A549 (cell line): Measurements from ENCODE around the gene CH25H. TPM values are rescaled to one million over a fixed set of nuclear protein-coding genes. Genes with fewer than 3 reads are reported as not detected.

ENCODE experiments used
- ATAC-seq, 2 experiments: fragments of 200-7000 bp in 1 of 2; fragments of >200 bp in 1 of 2; cut with Nextera tagmentation in 1 of 2; cut with Tn5 transposase in 1 of 2; 3 replicates each; pipeline versions ENCODE4 v1.8.0 to v1.9.1; 2018 to 2020; ENCODE audit warnings: mild to moderate bottlenecking in 1 of 2, moderate library complexity in 1 of 2
- CTCF ChIA-PET: fragments of 300-600 bp; sonication (Branson Sonifier 250); formaldehyde crosslinking; extraction: SDS; loops from one replicate; lab custom pipeline; 2021; ENCODE audit warnings: antibody characterized with exemption, inconsistent platforms; lab: Yijun Ruan, JAX
- POLR2A ChIA-PET: fragments of 350-600 bp; formaldehyde crosslinking; extraction: SDS; loops from one replicate; lab custom pipeline; 2021; ENCODE audit warnings: antibody characterized with exemption, inconsistent platforms; lab: Yijun Ruan, JAX
- DNase-seq, 2 experiments: peaks; one replicate each; pipeline versions ENCODE4 v3.0.0 to v3.0.0-alpha.2; 2011 to 2016; ENCODE audit warnings: low read depth in 1 of 2, low spot score in 1 of 2
- FAIRE-seq: peaks from 2 replicates; lab custom pipeline; 2011; peaks lifted over from hg19 to GRCh38; lab: Jason Lieb, UNC
- H3K27ac ChIP-seq, 2 experiments: fragments of >200 bp; sonication (Bioruptor Twin); formaldehyde crosslinking; 3 replicates each; pipeline ENCODE4 v1.5.1; 2016 to 2017
- H3K4me1 ChIP-seq: fragments of >200 bp; sonication (Bioruptor Twin); formaldehyde crosslinking; 3 replicates; pipeline ENCODE4 v1.6.1; 2016
- H3K4me2 ChIP-seq: fragments of >200 bp; sonication (Bioruptor Twin); formaldehyde crosslinking; 3 replicates; pipeline ENCODE4 v1.6.1; 2016
- H3K4me3 ChIP-seq: fragments of >200 bp; sonication (Bioruptor Twin); formaldehyde crosslinking; 3 replicates; pipeline ENCODE4 v1.5.1; 2016
- H3K9me3 ChIP-seq: fragments of >200 bp; sonication (Bioruptor Twin); formaldehyde crosslinking; 3 replicates; pipeline ENCODE4 v1.6.1; 2016
- CEBPB ChIP-seq, 2 experiments: fragments of >200 bp in 1 of 2; sonication (Bioruptor Twin) in 1 of 2; formaldehyde crosslinking in 1 of 2; IDR thresholded peaks; 2 replicates each; pipeline ENCODE4 v1.6.1; 2012 to 2016
- EHMT2 ChIP-seq: fragments of 200-600 bp; sonication (generic); IDR thresholded peaks from 2 replicates; pipeline ENCODE4 v1.6.1; 2016; ENCODE audit warnings: antibody characterized with exemption, low read depth, mild to moderate bottlenecking, moderate library complexity
- HOXA7 ChIP-seq: fragments of 250-450 bp; sonication (Bioruptor Pico); IDR thresholded peaks from 2 replicates; pipeline ENCODE4 v1.5.0; 2020; ENCODE audit warnings: mild to moderate bottlenecking, moderate library complexity
- HOXB5 ChIP-seq: fragments of 250-450 bp; sonication (Bioruptor Pico); IDR thresholded peaks from 2 replicates; pipeline ENCODE4 v1.5.0; 2020; ENCODE audit warnings: mild to moderate bottlenecking, moderate library complexity
- JUNB ChIP-seq: fragments of >200 bp; sonication (Bioruptor Twin); formaldehyde crosslinking; IDR thresholded peaks from 2 replicates; pipeline ENCODE4 v1.6.1; 2016
- KDM5A ChIP-seq: fragments of 200-600 bp; sonication (generic); IDR thresholded peaks from 2 replicates; pipeline ENCODE4 v1.6.1; 2016; ENCODE audit warnings: antibody characterized with exemption, mild to moderate bottlenecking
- MYC ChIP-seq: IDR thresholded peaks from 2 replicates; pipeline ENCODE4 v1.6.1; 2012; ENCODE audit warnings: mild to moderate bottlenecking, inconsistent platforms, low read length, improper control_type of control experiment, borderline replicate concordance
- NFE2L2 ChIP-seq: fragments of 150-350 bp; conservative IDR thresholded peaks from 2 replicates; pipeline ENCODE4 v1.6.1; 2014; ENCODE audit warnings: low read length
- PBX3 ChIP-seq: IDR thresholded peaks from 2 replicates; pipeline ENCODE4 v1.6.1; 2012
- PHF8 ChIP-seq: fragments of 200-600 bp; sonication (generic); IDR thresholded peaks from 2 replicates; pipeline ENCODE4 v1.6.1; 2016; ENCODE audit warnings: low read depth, mild to moderate bottlenecking, antibody characterized with exemption, moderate library complexity, borderline replicate concordance
- RAD21 ChIP-seq, 2 experiments: fragments of >200 bp in 1 of 2; sonication (Bioruptor Twin) in 1 of 2; formaldehyde crosslinking in 1 of 2; IDR thresholded peaks in 1 of 2; conservative IDR thresholded peaks in 1 of 2; 2 replicates in 1 of 2; 3 replicates in 1 of 2; pipeline ENCODE4 v1.6.1; 2012 to 2018; ENCODE audit warnings: inconsistent platforms in 1 of 2
- TP53 ChIP-seq: fragments of 250-450 bp; sonication (Bioruptor Pico); IDR thresholded peaks from 2 replicates; pipeline ENCODE4 v1.5.0; 2021; ENCODE audit warnings: mild to moderate bottlenecking, moderate library complexity
- ZC3H11A ChIP-seq: fragments of 450-650 bp; IDR thresholded peaks from 2 replicates; pipeline ENCODE4 v1.6.1; 2014; ENCODE audit warnings: antibody characterized with exemption, mild to moderate bottlenecking
- WGBS: methylation state at CpG from one replicate; pipeline ENCODE4 v1.1.6; 2017; ENCODE audit errors: missing lambda C conversion rate; 5-methylcytosine and 5-hydroxymethylcytosine counted together
- polyA plus RNA-seq, 4 experiments: library from polyadenylated mRNA; depleted of rRNA in 3 of 4; stranded (reverse); fragments of >200 nt; fragmentation: RNase III in 1 of 4; extraction: RNeasy Plus Mini Kit Qiagen cat#74134 plus additional on column Dnase treatment in 1 of 4; gene quantifications; 2 replicates in 3 of 4; 3 replicates in 1 of 4; pipeline ENCODE4 v1.2.3, GENCODE V29; 2011 to 2017
- TF ChIP-seq, protein P1 (sequence below): fragments of 250-450 bp; sonication (Bioruptor Pico); IDR thresholded peaks from 2 replicates; pipeline ENCODE4 v1.5.0; 2021; ENCODE audit warnings: mild to moderate bottlenecking, moderate library complexity, borderline replicate concordance
- TF ChIP-seq, protein P2 (sequence below): fragments of >200 bp; sonication (Bioruptor Twin); formaldehyde crosslinking; IDR thresholded peaks from 2 replicates; pipeline ENCODE4 v1.6.1; 2016
- TF ChIP-seq, protein P3 (sequence below): IDR thresholded peaks from 2 replicates; pipeline ENCODE4 v1.6.1; 2012

Gene CH25H
- polyA plus RNA-seq, 2 of the 4 experiments (the other 2 are of a cell fraction): not detected

GRCh38 chr10:89216056-89216455, 8.9 kb upstream of the CH25H start:
- Histone ChIP-seq H3K4me1 (peaks cover 6% of the 10 kb centered on the region; the same call in 2 of the 3 replicates), H3K9me3 (no peaks in the 10 kb centered on the region)

DNA sequence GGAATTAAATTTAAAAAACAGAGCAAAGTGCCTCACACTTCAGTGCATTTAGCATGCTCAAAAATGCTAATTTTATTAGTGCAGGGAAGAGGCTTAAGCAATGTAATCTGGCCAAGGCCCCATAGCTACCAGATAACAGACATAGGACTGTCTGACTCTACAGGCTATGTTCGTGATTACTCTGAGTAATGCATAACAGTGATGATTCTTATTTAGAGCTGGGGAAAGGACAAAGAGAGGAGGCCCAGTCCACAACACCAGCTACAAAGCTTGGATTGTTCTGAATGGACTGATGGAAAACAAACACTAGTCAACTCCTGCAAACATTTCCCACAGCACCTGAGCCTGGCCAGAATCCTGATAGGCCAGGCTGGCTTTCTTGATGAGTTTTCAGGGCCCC, 8.4 kb upstream of the CH25H start:
- TF ChIP-seq, protein P1, sequence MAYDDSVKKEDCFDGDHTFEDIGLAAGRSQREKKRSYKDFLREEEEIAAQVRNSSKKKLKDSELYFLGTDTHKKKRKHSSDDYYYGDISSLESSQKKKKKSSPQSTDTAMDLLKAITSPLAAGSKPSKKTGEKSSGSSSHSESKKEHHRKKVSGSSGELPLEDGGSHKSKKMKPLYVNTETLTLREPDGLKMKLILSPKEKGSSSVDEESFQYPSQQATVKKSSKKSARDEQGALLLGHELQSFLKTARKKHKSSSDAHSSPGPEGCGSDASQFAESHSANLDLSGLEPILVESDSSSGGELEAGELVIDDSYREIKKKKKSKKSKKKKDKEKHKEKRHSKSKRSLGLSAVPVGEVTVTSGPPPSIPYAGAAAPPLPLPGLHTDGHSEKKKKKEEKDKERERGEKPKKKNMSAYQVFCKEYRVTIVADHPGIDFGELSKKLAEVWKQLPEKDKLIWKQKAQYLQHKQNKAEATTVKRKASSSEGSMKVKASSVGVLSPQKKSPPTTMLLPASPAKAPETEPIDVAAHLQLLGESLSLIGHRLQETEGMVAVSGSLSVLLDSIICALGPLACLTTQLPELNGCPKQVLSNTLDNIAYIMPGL (CRISPR knock-in tag): no peak
- TF ChIP-seq PHF8: no peak
- TF ChIP-seq MYC: no peak
- CTCF ChIA-PET: interaction anchor here (0.7 to 4.2 kb wide), 12 partner anchors 10 to 380 kb away, joined by 3 to 90 read pairs (median 6); partner anchors contain the start of genes CH25H and FAS
- Histone ChIP-seq H3K4me3 (no peak overlapping the region), H3K4me1 (peaks cover 6% of the 10 kb centered on the region; the same call in 2 of the 3 replicates), H3K9me3 (no peaks in the 10 kb centered on the region), H3K27ac (no peak overlapping the region), H3K4me2 (no peak overlapping the region)
- POLR2A ChIA-PET: no interaction called here
- 74% methylated on average over 1 of the region's 1 CpG for WGBS
- DNase-seq: no peak
- FAIRE-seq: no peak
- no peak for ATAC-seq

More at GRCh38 chr10:89216056-89216455, 8.9 kb upstream of the CH25H start:
- DNase-seq: no peak
- no peak for FAIRE-seq
- TF ChIP-seq TP53: no peak
- TF ChIP-seq EHMT2: no peak
- no peak for TF ChIP-seq HOXB5 (CRISPR knock-in tag)
- no peak for TF ChIP-seq ZC3H11A
- TF ChIP-seq PBX3: no peak
- TF ChIP-seq, all 56 proteins: peak for 0
- 82% methylated on average over 2 of the region's 2 CpGs for WGBS
- H3K4me2 ChIP-seq: no peak overlapping the region
- CTCF ChIA-PET: interaction anchor here (0.7 to 4.2 kb wide), 10 partner anchors 11 to 380 kb away, joined by 3 to 90 read pairs (median 6); partner anchors contain the start of genes CH25H and FAS
- POLR2A ChIA-PET: no interaction called here
- H3K4me3 ChIP-seq: no peak overlapping the region
- ATAC-seq: no peak
- no peak overlapping the region for H3K27ac ChIP-seq

DNA sequence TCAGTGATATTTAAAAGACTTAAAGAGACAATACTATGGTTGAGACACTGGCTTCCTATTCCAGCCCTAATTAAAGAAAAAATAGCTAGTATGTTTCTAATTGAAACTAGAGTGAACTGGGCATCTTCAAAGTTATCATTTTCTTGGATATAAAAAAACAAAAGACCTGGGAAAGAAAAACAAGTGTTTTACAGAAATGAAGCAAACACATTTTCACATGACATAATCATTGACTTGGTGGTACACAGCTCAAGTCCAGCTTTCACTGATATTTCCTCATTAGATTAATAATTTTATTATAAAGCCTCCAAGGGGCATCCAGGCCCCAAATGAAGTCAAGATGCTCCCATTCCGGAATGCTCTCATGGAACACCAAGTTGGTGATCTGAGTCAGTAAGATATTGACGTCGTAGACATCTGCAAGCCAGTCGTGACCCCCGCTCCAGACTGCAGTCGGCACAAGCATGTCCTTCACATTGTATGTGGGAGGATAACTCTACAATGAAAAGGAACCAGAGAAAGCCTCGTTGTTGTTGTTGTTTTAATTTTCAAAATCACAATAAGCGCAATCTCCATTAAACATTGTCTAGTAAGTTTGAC, 7.5 kb upstream of the CH25H start:
- FAIRE-seq (no peak), ATAC-seq (no peak), DNase-seq (no peak)
- Histone ChIP-seq H3K4me3 (no peak overlapping the region), H3K9me3 (no peaks in the 10 kb centered on the region), H3K4me2 (no peak overlapping the region), H3K27ac (no peak overlapping the region), H3K4me1 (peaks cover 6% of the 10 kb centered on the region; the same call in 2 of the 3 replicates)
- POLR2A ChIA-PET: no interaction called here
- TF ChIP-seq KDM5A: no peak
- no peak for TF ChIP-seq JUNB
- TF ChIP-seq RAD21 (conservative IDR thresholded peaks at IDR 0.05 in 1 of 2, IDR thresholded peaks at IDR 0.05 in 1 of 2): no peak
- no peak for TF ChIP-seq HOXA7 (CRISPR knock-in tag)
- no peak for TF ChIP-seq CEBPB (IDR thresholded peaks at IDR 0.05)
- TF ChIP-seq, protein P2, sequence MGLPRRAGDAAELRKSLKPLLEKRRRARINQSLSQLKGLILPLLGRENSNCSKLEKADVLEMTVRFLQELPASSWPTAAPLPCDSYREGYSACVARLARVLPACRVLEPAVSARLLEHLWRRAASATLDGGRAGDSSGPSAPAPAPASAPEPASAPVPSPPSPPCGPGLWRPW: no peak
- TF ChIP-seq, protein P3, sequence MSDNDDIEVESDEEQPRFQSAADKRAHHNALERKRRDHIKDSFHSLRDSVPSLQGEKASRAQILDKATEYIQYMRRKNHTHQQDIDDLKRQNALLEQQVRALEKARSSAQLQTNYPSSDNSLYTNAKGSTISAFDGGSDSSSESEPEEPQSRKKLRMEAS: no peak
- no peak for TF ChIP-seq NFE2L2
- no peak for TF ChIP-seq MYC
- 70% methylated on average over 8 of the region's 8 CpGs for WGBS
- CTCF ChIA-PET: interaction anchor here (0.9 to 4.2 kb wide), 16 partner anchors 9 to 378 kb away, joined by 3 to 90 read pairs (median 8); partner anchors contain the start of gene CH25H
